HUES48 (cell line): Measurements from ENCODE around the gene TMEM223.

ENCODE experiments used
- H3K27ac ChIP-seq: one replicate; pipeline ENCODE4 v1.7.0; 2013; ENCODE audit warnings: low read depth, low read length, inconsistent platforms
- H3K27me3 ChIP-seq: 2 replicates; pipeline ENCODE4 v1.6.1; 2013; ENCODE audit warnings: mild to moderate bottlenecking, low read length; ENCODE audit not compliant: control insufficient read depth, insufficient read depth
- H3K36me3 ChIP-seq: 2 replicates; pipeline ENCODE4 v1.6.1; 2013; ENCODE audit warnings: low read length; ENCODE audit not compliant: control insufficient read depth, insufficient read depth
- H3K4me1 ChIP-seq: 2 replicates; pipeline ENCODE4 v1.6.1; 2013; ENCODE audit warnings: mild to moderate bottlenecking, low read length; ENCODE audit not compliant: control insufficient read depth, insufficient read depth
- H3K4me3 ChIP-seq: 2 replicates; pipeline ENCODE4 v1.5.1; 2013; ENCODE audit warnings: mild to moderate bottlenecking, low read depth, low read length
- H3K9ac ChIP-seq: 2 replicates; pipeline ENCODE4 v1.6.1; 2013; ENCODE audit warnings: mild to moderate bottlenecking, low read depth, low read length, moderate library complexity
- H3K9me3 ChIP-seq: 2 replicates; pipeline ENCODE4 v1.6.1; 2013; ENCODE audit warnings: low read length; ENCODE audit not compliant: control insufficient read depth, insufficient read depth

The TMEM223 gene

DNA sequence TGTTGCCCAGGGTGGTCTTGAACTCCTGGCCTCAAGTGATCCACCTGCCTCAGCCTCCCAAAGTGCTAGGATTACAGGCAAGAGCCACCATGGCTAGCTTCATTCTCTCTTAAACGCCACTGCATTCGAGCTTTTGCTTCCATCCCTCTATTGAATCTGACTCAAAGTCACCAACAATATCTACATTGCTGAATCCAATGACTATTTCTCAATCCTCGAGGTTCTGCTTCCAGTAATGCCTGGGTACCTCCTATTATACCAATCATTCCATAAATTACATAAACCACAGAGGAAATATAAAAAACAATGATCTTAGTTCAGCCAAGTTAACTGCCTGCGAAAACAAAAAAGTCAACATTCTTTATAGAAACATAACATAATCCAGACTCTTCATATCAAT is 25.3 kb upstream of the TMEM223 start:
- H3K9ac ChIP-seq = no peak overlapping the region
- H3K4me1 ChIP-seq = no peaks in the 10 kb centered on the region
- no peak overlapping the region for H3K4me3 ChIP-seq
- H3K36me3 ChIP-seq = peaks cover 35% of the 10 kb centered on the region
- H3K27ac ChIP-seq = no peak overlapping the region
- no peaks in the 10 kb centered on the region for H3K9me3 ChIP-seq
- H3K27me3 ChIP-seq = no peaks in the 10 kb centered on the region

- no peaks in the 10 kb centered on the region for H3K4me1 ChIP-seq
- H3K9ac ChIP-seq = no peak overlapping the region
- no peak overlapping the region for H3K4me3 ChIP-seq
- H3K9me3 ChIP-seq = no peaks in the 10 kb centered on the region
- no peaks in the 10 kb centered on the region for H3K27me3 ChIP-seq
- peaks cover 29% of the 10 kb centered on the region for H3K36me3 ChIP-seq
- no peak overlapping the region for H3K27ac ChIP-seq
Measured at GRCh38 chr11:62816557-62816956, 24.8 kb upstream of the TMEM223 start.

- H3K9me3 ChIP-seq = no peaks in the 10 kb centered on the region
- H3K4me3 ChIP-seq = no peak overlapping the region
- H3K36me3 ChIP-seq = peaks cover 6% of the 10 kb centered on the region
- H3K27me3 ChIP-seq = no peaks in the 10 kb centered on the region
- H3K9ac ChIP-seq = no peak overlapping the region
- H3K4me1 ChIP-seq = no peaks in the 10 kb centered on the region
- no peak overlapping the region for H3K27ac ChIP-seq
Measured at GRCh38 chr11:62811659-62812058, 19.9 kb upstream of the TMEM223 start.

- no peaks in the 10 kb centered on the region for H3K4me1 ChIP-seq
- H3K4me3 ChIP-seq = no peak overlapping the region
- peaks cover 1% of the 10 kb centered on the region for H3K36me3 ChIP-seq
- no peak overlapping the region for H3K9ac ChIP-seq
- H3K27me3 ChIP-seq = no peaks in the 10 kb centered on the region
- H3K27ac ChIP-seq = no peak overlapping the region
- H3K9me3 ChIP-seq = no peaks in the 10 kb centered on the region
Measured at GRCh38 chr11:62810748-62811147, 18.9 kb upstream of the TMEM223 start.

- no peak overlapping the region for H3K4me3 ChIP-seq
- no peak overlapping the region for H3K9ac ChIP-seq
- peak overlapping the region; percentile 85 for H3K27ac ChIP-seq
- H3K36me3 ChIP-seq = peaks cover 18% of the 10 kb centered on the region
- H3K4me1 ChIP-seq = 0 out of 2 replicates have a peak, but pooled peaks cover 6% of the 10 kb centered on the region
- H3K27me3 ChIP-seq = no peaks in the 10 kb centered on the region
- no peaks in the 10 kb centered on the region for H3K9me3 ChIP-seq
Measured at GRCh38 chr11:62806611-62807121, 14.9 kb upstream of the TMEM223 start.

DNA sequence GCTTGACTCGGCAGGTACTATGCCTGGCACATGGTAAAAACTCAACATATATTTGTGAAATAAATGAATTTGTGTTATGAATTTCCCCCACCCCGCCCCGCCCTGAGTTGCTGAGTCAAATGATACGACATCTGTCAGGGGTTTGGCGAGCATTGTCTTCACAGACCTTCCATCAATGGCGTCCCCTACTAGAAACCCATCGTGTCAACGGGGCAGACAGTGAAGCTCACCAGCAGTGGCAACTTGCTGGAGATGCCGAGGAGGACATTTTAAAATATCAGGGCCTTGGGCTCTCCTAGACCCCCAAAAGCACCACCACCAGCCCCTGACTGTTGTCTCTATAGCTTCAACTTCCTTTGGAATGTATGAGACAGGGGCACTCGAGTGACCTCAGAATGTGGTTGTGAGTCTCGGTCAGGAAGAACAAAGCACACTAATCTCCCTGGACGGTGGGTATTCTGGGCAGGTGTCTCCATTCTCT is 14.2 kb upstream of the TMEM223 start:
- H3K27ac ChIP-seq = peak overlapping the region; percentile 85

DNA sequence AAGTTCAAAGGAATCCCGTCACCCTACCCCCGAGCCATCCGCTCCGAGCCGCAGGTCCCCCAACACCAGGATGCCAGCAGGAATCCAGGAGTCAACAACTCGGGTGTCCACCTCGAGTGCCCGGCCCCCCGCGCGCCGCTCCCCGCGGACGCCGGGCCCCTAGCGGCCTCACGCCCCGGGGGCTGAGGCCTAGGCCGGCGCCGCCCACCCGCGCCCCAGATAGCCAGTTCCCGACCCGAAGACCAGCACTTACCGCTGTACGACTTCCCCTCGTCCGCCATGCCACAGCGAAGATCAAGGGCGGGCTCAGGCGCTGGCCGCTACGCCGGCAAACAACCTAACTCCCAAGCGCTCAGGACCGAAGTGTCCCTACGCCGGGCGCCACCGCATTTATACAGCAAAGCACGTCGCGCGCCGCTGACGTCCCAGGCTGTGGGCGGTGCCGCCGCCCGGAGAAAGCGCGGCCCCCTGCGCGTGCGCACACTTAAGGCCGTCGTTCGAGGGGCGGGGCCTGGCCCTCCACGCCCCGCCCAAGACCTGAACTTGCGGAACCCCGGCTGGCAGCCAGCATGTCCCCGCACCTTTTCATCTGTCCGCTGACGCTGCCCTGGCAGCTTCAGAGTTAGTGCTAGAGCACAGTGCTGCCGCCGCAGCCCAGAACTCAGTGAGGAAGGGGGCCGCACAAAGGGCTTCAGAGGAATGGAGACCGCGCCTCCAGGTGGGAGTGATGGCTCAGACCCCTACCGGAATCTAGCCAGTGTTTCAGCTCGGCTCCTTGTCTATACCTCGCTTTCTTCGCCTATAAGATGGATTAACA is 13.5 kb upstream of the TMEM223 start, which contains the start of gene NXF1:
Gene NXF1 (minus strand): TSS at position 365 of the 817 bp plus-strand sequence. CDS start 84 bp downstream, at position 281.
- Histone ChIP-seq H3K4me3 (peak within 1 kb of the TSS; percentile 87), H3K27ac (peak within 1 kb of the TSS; percentile 85), H3K4me1 (0 out of 2 replicates have a peak, but pooled peaks cover 6% of the 10 kb centered on the region), H3K27me3 (no peaks in the 10 kb centered on the region), H3K9ac (peak within 1 kb of the TSS; percentile 50), H3K9me3 (no peaks in the 10 kb centered on the region), H3K36me3 (peaks cover 32% of the 10 kb centered on the region)

More for the DNA sequence above, 14.2 kb upstream of the TMEM223 start:
- Histone ChIP-seq H3K4me1 (0 out of 2 replicates have a peak, but pooled peaks cover 6% of the 10 kb centered on the region), H3K36me3 (peaks cover 25% of the 10 kb centered on the region), H3K4me3 (peak overlapping the region; percentile 87), H3K9me3 (no peaks in the 10 kb centered on the region), H3K27me3 (no peaks in the 10 kb centered on the region), H3K9ac (peak overlapping the region; percentile 50)

DNA sequence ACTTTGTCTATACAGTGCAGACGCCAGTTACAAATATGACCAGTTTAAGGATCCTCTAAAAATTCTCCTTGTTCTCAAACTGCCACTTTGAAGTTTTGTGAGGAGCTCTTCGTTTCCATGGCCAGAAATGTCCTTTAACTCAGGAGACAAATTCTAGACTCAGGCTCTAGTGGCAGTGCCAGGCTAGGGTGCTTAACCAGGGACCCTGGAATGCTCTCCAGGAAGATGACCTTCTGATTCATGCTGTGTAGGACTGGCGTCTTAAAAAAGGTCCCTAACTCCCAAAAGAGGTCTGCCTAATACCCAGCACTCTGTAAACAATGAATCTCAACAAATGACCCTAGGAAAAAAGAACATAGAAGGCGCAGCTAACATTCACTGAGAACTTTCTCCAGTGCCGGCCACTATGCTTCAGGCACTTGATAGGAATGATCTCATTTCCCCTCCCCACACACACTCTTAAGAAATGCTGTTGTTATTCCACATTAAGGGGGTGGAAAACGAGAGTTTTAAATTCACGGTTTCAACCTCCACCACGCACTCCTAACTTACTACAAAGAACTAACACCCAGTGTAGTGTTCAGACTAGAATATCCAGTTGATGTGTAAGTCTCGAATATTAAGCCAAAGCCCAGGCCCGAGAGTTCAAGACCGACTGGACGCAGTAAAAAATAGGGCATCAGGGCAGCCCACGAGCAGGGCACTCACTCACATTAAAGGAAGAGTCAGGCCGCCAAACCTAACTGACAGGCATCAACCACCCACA is 12.7 kb upstream of the TMEM223 start:
- peak overlapping the region; percentile 87 for H3K4me3 ChIP-seq
- no peaks in the 10 kb centered on the region for H3K9me3 ChIP-seq
- peak overlapping the region; percentile 83 for H3K27ac ChIP-seq
- H3K4me1 ChIP-seq = 0 out of 2 replicates have a peak, but pooled peaks cover 6% of the 10 kb centered on the region
- no peaks in the 10 kb centered on the region for H3K27me3 ChIP-seq
- H3K9ac ChIP-seq = peak overlapping the region; percentile 50; the same call in 1 of the 2 replicates
- H3K36me3 ChIP-seq = peaks cover 40% of the 10 kb centered on the region

DNA sequence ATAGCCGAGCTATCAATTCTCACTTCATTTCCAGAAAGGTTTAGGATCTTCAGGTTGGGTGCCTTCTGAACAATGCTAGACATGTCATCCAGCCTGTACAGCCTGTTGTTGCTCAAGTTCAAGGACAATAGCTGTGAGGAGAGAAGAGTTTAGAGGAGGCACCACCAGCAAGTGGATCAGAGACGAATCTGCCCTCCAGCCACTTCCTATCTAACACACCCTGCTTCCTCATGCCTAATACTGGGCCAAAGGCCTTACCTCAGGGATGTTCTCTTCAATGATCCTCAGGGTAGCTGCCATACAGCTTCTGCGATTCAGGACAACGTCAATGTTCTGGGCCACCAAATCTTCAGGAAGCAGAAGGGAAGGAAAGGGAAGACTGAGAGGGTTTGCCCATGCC is 9.3 kb upstream of the TMEM223 start:
- H3K4me1 ChIP-seq = 0 out of 2 replicates have a peak, but pooled peaks cover 6% of the 10 kb centered on the region
- peaks cover 72% of the 10 kb centered on the region for H3K36me3 ChIP-seq
- no peak overlapping the region for H3K9ac ChIP-seq
- H3K27ac ChIP-seq = no peak overlapping the region
- H3K4me3 ChIP-seq = no peak overlapping the region
- H3K27me3 ChIP-seq = no peaks in the 10 kb centered on the region
- no peaks in the 10 kb centered on the region for H3K9me3 ChIP-seq

GRCh38 chr11:62799486-62799885 is 7.7 kb upstream of the TMEM223 start:
- Histone ChIP-seq H3K4me1 (0 out of 2 replicates have a peak, but pooled peaks cover 6% of the 10 kb centered on the region), H3K27ac (no peak overlapping the region), H3K27me3 (no peaks in the 10 kb centered on the region), H3K4me3 (no peak overlapping the region), H3K36me3 (peaks cover 87% of the 10 kb centered on the region), H3K9ac (no peak overlapping the region), H3K9me3 (no peaks in the 10 kb centered on the region)
